ENCODE data around the gene CEP76.

DNA sequence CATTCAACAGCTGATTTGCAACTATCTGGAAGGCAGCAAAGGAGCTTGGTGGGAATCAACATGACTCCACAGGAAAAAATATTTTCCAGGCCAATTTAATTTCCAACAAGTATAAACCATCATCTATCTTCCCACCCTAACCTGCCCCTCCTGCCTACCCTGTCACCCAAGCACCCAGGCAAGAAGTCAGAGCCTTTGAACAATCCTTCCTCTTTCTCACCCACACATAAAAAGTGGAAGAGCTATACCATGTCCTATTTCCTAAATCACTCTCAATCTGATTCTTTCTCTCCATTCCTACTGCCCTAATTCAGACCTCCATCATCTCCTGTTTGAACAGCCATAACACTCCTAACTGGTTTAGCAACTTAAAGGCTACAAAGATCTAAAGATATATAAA lies 57.3 kb downstream of the CEP76 start:
- TF ChIP-seq, protein P1, sequence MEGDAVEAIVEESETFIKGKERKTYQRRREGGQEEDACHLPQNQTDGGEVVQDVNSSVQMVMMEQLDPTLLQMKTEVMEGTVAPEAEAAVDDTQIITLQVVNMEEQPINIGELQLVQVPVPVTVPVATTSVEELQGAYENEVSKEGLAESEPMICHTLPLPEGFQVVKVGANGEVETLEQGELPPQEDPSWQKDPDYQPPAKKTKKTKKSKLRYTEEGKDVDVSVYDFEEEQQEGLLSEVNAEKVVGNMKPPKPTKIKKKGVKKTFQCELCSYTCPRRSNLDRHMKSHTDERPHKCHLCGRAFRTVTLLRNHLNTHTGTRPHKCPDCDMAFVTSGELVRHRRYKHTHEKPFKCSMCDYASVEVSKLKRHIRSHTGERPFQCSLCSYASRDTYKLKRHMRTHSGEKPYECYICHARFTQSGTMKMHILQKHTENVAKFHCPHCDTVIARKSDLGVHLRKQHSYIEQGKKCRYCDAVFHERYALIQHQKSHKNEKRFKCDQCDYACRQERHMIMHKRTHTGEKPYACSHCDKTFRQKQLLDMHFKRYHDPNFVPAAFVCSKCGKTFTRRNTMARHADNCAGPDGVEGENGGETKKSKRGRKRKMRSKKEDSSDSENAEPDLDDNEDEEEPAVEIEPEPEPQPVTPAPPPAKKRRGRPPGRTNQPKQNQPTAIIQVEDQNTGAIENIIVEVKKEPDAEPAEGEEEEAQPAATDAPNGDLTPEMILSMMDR (IDR thresholded peaks at IDR 0.05), result no peak
- no peak for TF ChIP-seq POLR2A (IDR thresholded peaks at IDR 0.05)
